HG02798 (cell line): ENCODE data around the gene PNLDC1.
"Not testable (repeated sequence)": the region's sequence is repeated elsewhere in the genome, so short reads cannot be mapped to it uniquely, and the experiment has no call there.

Source experiments
- ATAC-seq: cut with Tn5 transposase; IDR thresholded peaks from one replicate; pipeline ENCODE4 v1.9.1; 2021; ENCODE audit warnings: mild to moderate bottlenecking; ENCODE audit not compliant: unreplicated experiment, poor library complexity

PNLDC1 gene

GRCh38 chr6:159842035-159842434, 42.0 kb downstream of the PNLDC1 start:
- ATAC-seq: no peak

GRCh38 chr6:159844737-159845645, 44.9 kb downstream of the PNLDC1 start:
- ATAC-seq: no peak

- ATAC-seq: not testable (repeated sequence)
Observed at GRCh38 chr6:159848552-159848951, 48.5 kb downstream of the PNLDC1 start.

GRCh38 chr6:159849851-159850250, 49.8 kb downstream of the PNLDC1 start:
- ATAC-seq: not testable (repeated sequence)

- ATAC-seq: no peak
Observed at GRCh38 chr6:159852877-159853276, 52.8 kb downstream of the PNLDC1 start.

GRCh38 chr6:159853754-159854153, 53.7 kb downstream of the PNLDC1 start:
- ATAC-seq: no peak

GRCh38 chr6:159854959-159855358, 54.9 kb downstream of the PNLDC1 start:
- no peak for ATAC-seq

GRCh38 chr6:159858259-159858658, 58.2 kb downstream of the PNLDC1 start:
- no peak for ATAC-seq

- ATAC-seq: no peak
Observed at GRCh38 chr6:159860482-159860881, 60.4 kb downstream of the PNLDC1 start.

- ATAC-seq: no peak
Observed at GRCh38 chr6:159862103-159862502, 62.0 kb downstream of the PNLDC1 start.

- peak; percentile 58 for ATAC-seq
Observed at GRCh38 chr6:159863341-159863740, 63.3 kb downstream of the PNLDC1 start.

GRCh38 chr6:159865226-159865920, 65.3 kb downstream of the PNLDC1 start:
- no peak for ATAC-seq

- ATAC-seq: no peak
Observed at GRCh38 chr6:159866286-159867247, 66.5 kb downstream of the PNLDC1 start.
